Measurements from ENCODE around the gene GPRC5C.

DNA sequence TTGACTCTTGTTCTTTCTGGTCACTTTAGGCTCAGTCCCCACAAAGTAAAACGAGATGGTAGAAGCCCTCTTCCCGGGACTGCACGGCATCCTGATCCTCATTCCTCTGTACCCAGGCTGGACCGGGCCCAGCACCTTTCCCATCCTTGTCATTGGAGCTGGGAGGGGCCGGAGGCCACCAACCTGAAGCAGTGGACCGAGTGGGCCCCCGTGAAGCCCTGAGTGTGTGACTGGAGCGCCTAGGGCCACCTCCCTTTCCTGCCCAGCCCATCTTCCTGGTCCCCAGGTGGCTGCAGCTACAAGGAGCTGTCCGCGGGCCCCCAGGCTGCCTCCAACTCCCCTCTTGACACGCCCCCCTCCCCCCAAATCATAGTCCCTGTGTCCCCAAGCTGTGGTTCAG is 17.4 kb downstream of the GPRC5C start:
- TF ChIP-seq, protein P1, sequence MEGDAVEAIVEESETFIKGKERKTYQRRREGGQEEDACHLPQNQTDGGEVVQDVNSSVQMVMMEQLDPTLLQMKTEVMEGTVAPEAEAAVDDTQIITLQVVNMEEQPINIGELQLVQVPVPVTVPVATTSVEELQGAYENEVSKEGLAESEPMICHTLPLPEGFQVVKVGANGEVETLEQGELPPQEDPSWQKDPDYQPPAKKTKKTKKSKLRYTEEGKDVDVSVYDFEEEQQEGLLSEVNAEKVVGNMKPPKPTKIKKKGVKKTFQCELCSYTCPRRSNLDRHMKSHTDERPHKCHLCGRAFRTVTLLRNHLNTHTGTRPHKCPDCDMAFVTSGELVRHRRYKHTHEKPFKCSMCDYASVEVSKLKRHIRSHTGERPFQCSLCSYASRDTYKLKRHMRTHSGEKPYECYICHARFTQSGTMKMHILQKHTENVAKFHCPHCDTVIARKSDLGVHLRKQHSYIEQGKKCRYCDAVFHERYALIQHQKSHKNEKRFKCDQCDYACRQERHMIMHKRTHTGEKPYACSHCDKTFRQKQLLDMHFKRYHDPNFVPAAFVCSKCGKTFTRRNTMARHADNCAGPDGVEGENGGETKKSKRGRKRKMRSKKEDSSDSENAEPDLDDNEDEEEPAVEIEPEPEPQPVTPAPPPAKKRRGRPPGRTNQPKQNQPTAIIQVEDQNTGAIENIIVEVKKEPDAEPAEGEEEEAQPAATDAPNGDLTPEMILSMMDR (IDR thresholded peaks at IDR 0.05; ENCODE audit: insufficient read depth, low read depth, low read length): no peak
- TF ChIP-seq EZH2 (IDR thresholded peaks at IDR 0.05; ENCODE audit: insufficient read depth, low read length): no peak
